ENCODE data around the gene SLC7A6.

SLC7A6 gene

GRCh38 chr16:68230956-68231355 lies 33.4 kb upstream of the SLC7A6 start:
- Mint-ChIP-seq H3K27me3 (no peaks in the 10 kb centered on the region), H3K9me3 (no peaks in the 10 kb centered on the region), H3K4me3 (no peak overlapping the region), H3K27ac (peak overlapping the region; percentile 22), H3K4me1 (peaks cover 30 to 55% of the 10 kb centered on the region in 2 donors), H3K36me3 (peaks cover 8 to 33% of the 10 kb centered on the region in 2 donors)
- no peak for ATAC-seq (replicated peaks)
- DNase-seq = no peak

DNA sequence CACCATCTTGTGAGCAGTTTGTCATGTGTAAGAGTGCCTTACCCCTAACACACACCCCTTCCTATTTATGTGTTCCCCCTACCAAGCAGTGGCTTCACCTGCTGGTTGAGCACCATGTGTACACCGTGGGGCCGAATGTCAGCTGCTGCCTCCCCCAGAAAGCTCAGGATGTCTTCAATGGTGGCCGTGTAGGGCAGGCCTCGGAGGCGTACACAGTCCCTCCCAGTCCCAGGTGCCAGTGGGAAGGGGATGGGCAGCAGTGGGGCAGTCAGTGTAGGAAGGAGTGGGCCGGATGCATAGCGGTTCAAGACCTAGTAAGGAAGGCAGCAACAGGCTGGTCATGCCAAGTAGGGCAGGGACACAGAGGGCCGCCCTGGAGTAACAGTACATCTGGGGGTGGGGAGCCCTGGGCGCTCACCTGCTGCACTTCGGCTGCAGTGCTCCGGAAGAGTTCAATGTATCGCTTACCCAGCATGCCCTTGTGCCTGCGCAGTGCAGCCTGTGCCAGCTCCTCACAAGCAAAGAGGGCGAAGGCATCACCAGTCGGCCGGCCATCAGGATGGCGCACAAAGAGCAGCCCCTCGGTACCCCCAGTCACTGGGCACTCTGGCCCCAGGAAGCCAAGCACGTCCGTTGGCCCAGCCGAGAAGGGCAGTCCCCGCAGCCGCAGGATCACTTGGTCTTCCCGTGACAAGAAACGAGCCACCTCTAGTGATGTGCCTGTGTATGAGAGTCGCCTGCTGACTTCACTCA lies 32.8 kb upstream of the SLC7A6 start:
- Mint-ChIP-seq H3K4me3 (no peak overlapping the region), H3K4me1 (peaks cover 32 to 54% of the 10 kb centered on the region in 2 donors), H3K36me3 (peaks cover 5 to 30% of the 10 kb centered on the region in 2 donors), H3K27ac (peak overlapping the region; percentile 59), H3K27me3 (no peaks in the 10 kb centered on the region), H3K9me3 (no peaks in the 10 kb centered on the region)
- DNase-seq (no peak), ATAC-seq (replicated peaks) (no peak)

DNA sequence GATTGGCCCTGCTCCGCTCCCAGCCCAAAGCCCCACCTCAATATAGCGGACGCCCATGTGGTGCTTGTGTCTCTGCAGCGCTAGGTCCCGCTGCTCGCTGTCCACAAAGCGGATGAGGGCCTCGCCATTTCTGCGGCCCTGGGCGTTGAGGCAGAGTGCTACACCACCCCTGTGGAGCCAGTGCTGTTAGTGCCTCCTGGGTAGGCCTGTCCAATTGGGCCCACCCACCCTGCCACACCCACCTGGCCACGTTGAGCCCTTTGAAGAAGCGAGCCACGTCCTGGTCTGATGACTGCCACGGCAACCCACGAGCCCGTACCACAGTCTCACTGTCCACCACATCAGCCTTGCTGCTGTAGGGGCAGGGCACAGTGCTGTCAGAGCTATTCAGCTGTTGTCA lies 32.0 kb upstream of the SLC7A6 start:
- H3K4me3 Mint-ChIP-seq = no peak overlapping the region
- ATAC-seq (replicated peaks) (no peak), DNase-seq (no peak)
- H3K9me3 Mint-ChIP-seq = no peaks in the 10 kb centered on the region
- peaks cover 5 to 26% of the 10 kb centered on the region in 2 donors for H3K36me3 Mint-ChIP-seq
- no peaks in the 10 kb centered on the region for H3K27me3 Mint-ChIP-seq
- H3K27ac Mint-ChIP-seq = no peak overlapping the region
- peaks cover 28 to 53% of the 10 kb centered on the region in 2 donors for H3K4me1 Mint-ChIP-seq

- Mint-ChIP-seq H3K36me3 (peaks cover 3 to 21% of the 10 kb centered on the region in 2 donors), H3K27me3 (no peaks in the 10 kb centered on the region), H3K27ac (no peak overlapping the region), H3K4me3 (no peak overlapping the region), H3K4me1 (peaks cover 27 to 50% of the 10 kb centered on the region in 2 donors), H3K9me3 (no peaks in the 10 kb centered on the region)
- DNase-seq (no peak), ATAC-seq (replicated peaks) (peak; percentile 15 to 19)
These were observed 31.1 kb upstream of the SLC7A6 start for GRCh38 chr16:68233085-68233834.

DNA sequence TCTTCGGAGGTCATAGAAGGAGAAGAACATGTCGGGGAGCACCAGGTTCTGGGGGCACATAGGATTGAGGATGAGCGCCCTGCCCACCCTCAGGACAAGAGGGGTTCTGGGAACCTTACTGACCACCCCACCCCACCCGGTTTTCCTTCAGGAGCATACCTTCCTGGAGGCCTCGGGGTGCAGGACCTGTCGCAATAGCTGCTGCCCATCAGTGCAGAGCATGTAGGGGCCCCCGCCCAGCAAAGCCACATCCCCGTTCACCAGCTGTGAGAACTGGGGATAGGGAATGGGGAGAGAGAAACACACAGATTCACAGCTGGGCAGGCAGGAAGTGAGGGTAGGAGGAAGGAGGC lies 30.5 kb upstream of the SLC7A6 start:
- Mint-ChIP-seq H3K4me1 (peaks cover 29 to 47% of the 10 kb centered on the region in 2 donors), H3K27me3 (no peaks in the 10 kb centered on the region), H3K27ac (peak overlapping the region; percentile 72), H3K9me3 (no peaks in the 10 kb centered on the region), H3K36me3 (peaks cover 1 to 21% of the 10 kb centered on the region in 2 donors), H3K4me3 (no peak overlapping the region)
- ATAC-seq (replicated peaks) (no peak), DNase-seq (no peak)

- Mint-ChIP-seq H3K4me3 (peak overlapping the region; percentile 49 to 59), H3K36me3 (peaks cover 0 to 17% of the 10 kb centered on the region in 2 donors), H3K27ac (peak overlapping the region; percentile 72), H3K9me3 (no peaks in the 10 kb centered on the region), H3K4me1 (peaks cover 26 to 46% of the 10 kb centered on the region in 2 donors), H3K27me3 (no peaks in the 10 kb centered on the region)
- DNase-seq = no peak
- no peak for ATAC-seq (replicated peaks)
These were observed 29.9 kb upstream of the SLC7A6 start for GRCh38 chr16:68234188-68235107.

GRCh38 chr16:68235108-68235886 lies 29.0 kb upstream of the SLC7A6 start:
- DNase-seq (no peak), ATAC-seq (replicated peaks) (no peak)
- Mint-ChIP-seq H3K4me1 (peaks cover 28 to 52% of the 10 kb centered on the region in 2 donors), H3K4me3 (peak overlapping the region; percentile 51 to 68), H3K9me3 (no peaks in the 10 kb centered on the region), H3K27ac (peak overlapping the region; percentile 69), H3K27me3 (no peaks in the 10 kb centered on the region), H3K36me3 (peaks cover 0 to 9% of the 10 kb centered on the region in 2 donors)

DNA sequence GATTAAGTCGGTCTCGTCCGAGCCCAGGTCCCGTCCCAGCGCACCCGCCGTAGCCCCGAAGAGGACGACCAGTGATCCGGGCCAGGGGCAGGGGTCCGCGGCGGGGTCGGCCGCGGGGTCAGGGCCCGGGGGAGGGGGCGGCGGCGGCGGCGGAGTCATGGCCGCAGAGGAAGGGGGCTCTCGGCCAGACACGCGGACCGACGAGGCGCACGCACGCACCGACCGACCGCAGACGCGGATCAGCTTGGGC lies 28.5 kb upstream of the SLC7A6 start, which contains the start of gene ESRP2:
Gene ESRP2 (minus strand): TSS at position 241 of the 250 bp plus-strand sequence. CDS start 82 bp downstream, at position 159.
- Mint-ChIP-seq H3K4me1 (peaks cover 28 to 52% of the 10 kb centered on the region in 2 donors), H3K27me3 (no peaks in the 10 kb centered on the region), H3K9me3 (no peaks in the 10 kb centered on the region), H3K36me3 (peaks cover 0 to 4% of the 10 kb centered on the region in 2 donors), H3K27ac (peak within 1 kb of the TSS; percentile 90), H3K4me3 (peak within 1 kb of the TSS; percentile 86)
- ATAC-seq (replicated peaks) (no peak), DNase-seq (no peak)

- DNase-seq (peak; percentile 38), ATAC-seq (replicated peaks) (peak; percentile 14 to 21)
- peaks cover 0 to 3% of the 10 kb centered on the region in 2 donors for H3K36me3 Mint-ChIP-seq
- peak overlapping the region; percentile 86 for H3K4me3 Mint-ChIP-seq
- H3K4me1 Mint-ChIP-seq = peaks cover 28 to 52% of the 10 kb centered on the region in 2 donors
- H3K27me3 Mint-ChIP-seq = no peaks in the 10 kb centered on the region
- no peaks in the 10 kb centered on the region for H3K9me3 Mint-ChIP-seq
- peak overlapping the region; percentile 90 for H3K27ac Mint-ChIP-seq
These were observed 28.0 kb upstream of the SLC7A6 start for GRCh38 chr16:68236137-68236825.

- peak overlapping the region; percentile 86 for H3K4me3 Mint-ChIP-seq
- peaks cover 0 to 3% of the 10 kb centered on the region in 2 donors for H3K36me3 Mint-ChIP-seq
- H3K9me3 Mint-ChIP-seq = no peaks in the 10 kb centered on the region
- H3K27ac Mint-ChIP-seq = peak overlapping the region; percentile 90
- peaks cover 26 to 52% of the 10 kb centered on the region in 2 donors for H3K4me1 Mint-ChIP-seq
- no peak for DNase-seq
- ATAC-seq (replicated peaks) = peak; percentile 13 to 22
- H3K27me3 Mint-ChIP-seq = no peaks in the 10 kb centered on the region
These were observed 27.5 kb upstream of the SLC7A6 start for GRCh38 chr16:68236826-68237242.

DNA sequence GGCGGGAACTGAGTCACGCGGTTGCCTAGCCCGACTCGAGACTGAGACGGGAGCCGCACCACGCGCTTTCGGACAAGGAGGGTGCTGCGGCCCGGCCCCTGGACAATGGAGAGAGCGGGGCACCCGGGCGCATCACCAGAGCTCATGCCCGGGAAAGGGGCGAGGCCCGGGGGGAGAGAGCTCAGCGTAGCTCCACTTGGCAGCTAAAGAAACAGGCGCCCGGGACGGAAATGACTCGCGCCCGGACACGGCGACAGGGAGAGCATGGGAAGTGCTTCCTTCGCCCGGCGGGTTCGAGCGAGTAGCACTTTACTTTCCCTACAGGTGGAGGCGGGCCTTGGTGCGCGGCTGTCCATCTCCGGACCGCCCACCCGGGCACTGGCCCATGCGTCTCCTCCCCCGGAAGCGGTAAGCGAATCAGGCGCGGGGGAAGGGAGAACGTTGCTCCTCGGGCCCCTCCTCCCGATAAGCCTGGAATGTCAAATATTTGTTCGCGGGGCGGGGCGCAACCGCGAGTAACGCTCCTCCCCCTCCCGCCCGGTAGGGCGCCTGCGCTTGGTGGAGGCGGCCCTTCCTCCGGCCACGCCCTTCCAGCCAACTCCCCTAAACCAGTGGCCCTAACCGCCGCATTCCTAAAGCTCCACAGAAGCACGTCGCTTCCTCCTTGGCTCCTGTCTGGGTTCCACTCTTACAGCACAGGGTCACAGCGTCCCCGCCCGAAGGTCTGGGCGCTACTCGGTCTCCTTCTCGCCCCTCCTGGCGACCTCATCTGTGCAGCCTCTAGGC lies 26.9 kb upstream of the SLC7A6 start:
- peak overlapping the region; percentile 90 for H3K27ac Mint-ChIP-seq
- H3K36me3 Mint-ChIP-seq = peaks cover 0 to 3% of the 10 kb centered on the region in 2 donors
- H3K4me3 Mint-ChIP-seq = peak overlapping the region; percentile 86
- DNase-seq (peak; percentile 95), ATAC-seq (replicated peaks) (peak; percentile 79 to 82)
- peaks cover 26 to 51% of the 10 kb centered on the region in 2 donors for H3K4me1 Mint-ChIP-seq
- no peaks in the 10 kb centered on the region for H3K27me3 Mint-ChIP-seq
- H3K9me3 Mint-ChIP-seq = no peaks in the 10 kb centered on the region

DNA sequence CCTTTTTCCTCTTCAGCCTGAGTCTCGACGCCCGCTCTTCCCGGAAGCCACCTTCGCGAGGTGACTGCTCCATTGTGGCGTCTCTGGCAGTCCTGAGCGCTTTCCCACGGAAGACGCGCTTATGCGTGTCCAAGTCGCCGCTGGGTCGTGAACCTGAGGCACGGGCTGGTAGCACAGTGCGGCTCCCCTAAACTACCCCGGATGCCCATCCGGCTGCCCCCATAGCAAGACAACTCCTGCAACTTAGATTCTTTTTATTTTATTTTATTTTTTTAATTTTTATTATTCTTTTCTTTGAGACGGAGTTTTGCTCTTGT lies 26.3 kb upstream of the SLC7A6 start:
- no peak for DNase-seq
- no peaks in the 10 kb centered on the region for H3K27me3 Mint-ChIP-seq
- H3K9me3 Mint-ChIP-seq = no peaks in the 10 kb centered on the region
- peaks cover 23 to 46% of the 10 kb centered on the region in 2 donors for H3K4me1 Mint-ChIP-seq
- peak overlapping the region; percentile 59 for H3K27ac Mint-ChIP-seq
- no peaks in the 10 kb centered on the region for H3K36me3 Mint-ChIP-seq
- peak overlapping the region; percentile 86 for H3K4me3 Mint-ChIP-seq
- ATAC-seq (replicated peaks) = peak in 1 of 2 donors; percentile 0
